Esophagus squamous epithelium (tissue), 5 donors: ENCODE results near the gene STRAP. TPM values are rescaled to one million over a fixed set of nuclear protein-coding genes. Genes with fewer than 3 reads are reported as not detected.

Experiments
- DNase-seq: peaks from one replicate; lab custom pipeline; 2025; lab: John Stamatoyannopoulos, UW
- H3K27ac ChIP-seq, 4 donors: fragments of 200-600 bp; sonication (generic); one replicate each; pipeline ENCODE4 v1.5.1; 2016 to 2019; ENCODE audit warnings: mild to moderate bottlenecking in 1 of 4
- H3K27me3 ChIP-seq, 4 donors: fragments of 200-600 bp; sonication (generic); 1 replicate in 3 of 4; 2 replicates in 1 of 4; pipeline versions ENCODE4 v1.5.1 to v1.6.0; 2017 to 2021; ENCODE audit warnings: antibody characterized with exemption in 1 of 4
- H3K36me3 ChIP-seq, 3 donors: fragments of 200-600 bp; sonication (generic); one replicate each; pipeline ENCODE4 v1.5.1; 2016 to 2019
- H3K4me1 ChIP-seq, 3 donors: fragments of 200-600 bp; sonication (generic); one replicate each; pipeline ENCODE4 v1.5.1; 2017 to 2019
- H3K4me3 ChIP-seq, 4 donors: fragments of 200-600 bp; sonication (generic); 1 replicate in 3 of 4; 2 replicates in 1 of 4; pipeline ENCODE4 v1.5.1; 2016 to 2019; ENCODE audit warnings: mild to moderate bottlenecking in 2 of 4, moderate library complexity in 1 of 4
- H3K9me3 ChIP-seq, 3 donors: fragments of 200-600 bp; sonication (generic); one replicate each; pipeline ENCODE4 v1.5.1; 2016 to 2019
- POLR2A ChIP-seq, 4 donors: fragments of 450-650 bp; IDR thresholded peaks; one replicate each; pipeline ENCODE4 v1.6.1; 2017; ENCODE audit warnings: antibody characterized with exemption in 4 of 4, mild to moderate bottlenecking in 4 of 4, moderate library complexity in 3 of 4
- WGBS, 2 donors: methylation state at CpG; one replicate each; pipeline ENCODE4 v1.1.5; 2018; 5-methylcytosine and 5-hydroxymethylcytosine counted together
- intact Hi-C: fragments of 100-400 bp; cut with DNase I; formaldehyde crosslinking; loops from one replicate; pipeline ENCODE4 v1.15.0; 2022
- total RNA-seq, 4 donors: library from RNA; depleted of rRNA; stranded (reverse); fragments of >200 nt; gene quantifications; one replicate each; pipeline ENCODE4 v1.1.0, GENCODE V29; 2016
- TF ChIP-seq, protein P1 (sequence below), 6 experiments: fragments of 450-650 bp in 4 of 6; fragments of 200-600 bp in 2 of 6; sonication (generic) in 2 of 6; IDR thresholded peaks; one replicate each; pipeline ENCODE4 v1.5.1; 2016 to 2019; ENCODE audit warnings: antibody characterized with exemption in 6 of 6, mild to moderate bottlenecking in 4 of 6, moderate library complexity in 4 of 6
- donor health status: DM: yes; HTN: yes; CAD: no.

The STRAP gene
- total RNA-seq, 4 donors from 2014 or later = 39.2 to 81.3 (median 70.0) TPM

DNA sequence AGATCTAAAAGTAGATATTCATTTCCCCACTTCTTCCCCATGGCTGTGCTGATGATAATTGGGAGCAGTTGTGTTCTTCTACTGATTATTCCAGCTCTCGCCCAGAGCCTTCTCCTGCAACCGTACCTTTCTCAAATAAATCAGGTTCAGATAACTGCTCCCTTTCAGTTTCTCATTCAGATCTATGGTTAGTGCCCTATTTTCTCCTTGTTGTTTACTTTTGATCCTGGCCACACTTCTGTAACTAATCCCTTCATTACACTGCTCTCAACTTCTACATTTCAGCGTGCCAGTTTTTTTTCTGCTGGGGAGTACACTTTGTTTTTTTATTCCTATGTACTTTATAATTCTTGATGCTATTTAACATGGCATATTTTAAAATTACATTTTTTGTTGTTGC is 2.8 kb upstream of the STRAP start:
- H3K27ac ChIP-seq = no peak overlapping the region
- no peak for DNase-seq
- WGBS, 2 donors = 88 to 91% methylated on average over 3 of the region's 3 CpGs
- intact Hi-C loops = no loop called here
- no peaks in the 10 kb centered on the region for H3K36me3 ChIP-seq
- TF ChIP-seq POLR2A (IDR thresholded peaks at IDR 0.05) = no peak
- no peak overlapping the region for H3K4me3 ChIP-seq
- no peaks in the 10 kb centered on the region for H3K27me3 ChIP-seq
- peaks cover 6 to 23% (median 10%) of the 10 kb centered on the region in 3 donors for H3K4me1 ChIP-seq
- no peaks in the 10 kb centered on the region for H3K9me3 ChIP-seq

DNA sequence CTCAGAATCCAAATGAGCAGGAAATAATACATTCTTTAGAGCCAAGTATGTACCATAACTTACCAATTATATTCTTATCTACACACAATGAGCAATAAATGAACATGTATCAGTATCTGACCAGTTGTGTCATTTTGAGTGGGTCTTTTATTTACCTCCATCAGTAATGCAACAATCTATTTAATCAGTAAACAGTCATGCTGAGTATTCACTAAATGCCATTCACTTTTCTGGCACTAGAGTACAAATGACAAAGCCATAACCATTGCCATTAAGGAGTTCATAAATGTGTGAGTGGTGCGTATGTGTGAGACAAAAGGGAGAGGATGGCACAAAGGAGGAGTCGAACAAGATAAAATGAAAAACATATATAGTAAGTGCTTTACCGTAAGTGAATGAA is 1.5 kb upstream of the STRAP start:
- Histone ChIP-seq H3K27ac (no peak overlapping the region), H3K4me1 (peaks cover 9 to 35% (median 14%) of the 10 kb centered on the region in 3 donors), H3K9me3 (no peaks in the 10 kb centered on the region), H3K27me3 (no peaks in the 10 kb centered on the region), H3K4me3 (no peak overlapping the region), H3K36me3 (no peaks in the 10 kb centered on the region)
- 94 to 96% methylated on average over 3 of the region's 3 CpGs for WGBS, 2 donors
- no peak for DNase-seq
- no peak for TF ChIP-seq POLR2A (IDR thresholded peaks at IDR 0.05)
- TF ChIP-seq, protein P1, sequence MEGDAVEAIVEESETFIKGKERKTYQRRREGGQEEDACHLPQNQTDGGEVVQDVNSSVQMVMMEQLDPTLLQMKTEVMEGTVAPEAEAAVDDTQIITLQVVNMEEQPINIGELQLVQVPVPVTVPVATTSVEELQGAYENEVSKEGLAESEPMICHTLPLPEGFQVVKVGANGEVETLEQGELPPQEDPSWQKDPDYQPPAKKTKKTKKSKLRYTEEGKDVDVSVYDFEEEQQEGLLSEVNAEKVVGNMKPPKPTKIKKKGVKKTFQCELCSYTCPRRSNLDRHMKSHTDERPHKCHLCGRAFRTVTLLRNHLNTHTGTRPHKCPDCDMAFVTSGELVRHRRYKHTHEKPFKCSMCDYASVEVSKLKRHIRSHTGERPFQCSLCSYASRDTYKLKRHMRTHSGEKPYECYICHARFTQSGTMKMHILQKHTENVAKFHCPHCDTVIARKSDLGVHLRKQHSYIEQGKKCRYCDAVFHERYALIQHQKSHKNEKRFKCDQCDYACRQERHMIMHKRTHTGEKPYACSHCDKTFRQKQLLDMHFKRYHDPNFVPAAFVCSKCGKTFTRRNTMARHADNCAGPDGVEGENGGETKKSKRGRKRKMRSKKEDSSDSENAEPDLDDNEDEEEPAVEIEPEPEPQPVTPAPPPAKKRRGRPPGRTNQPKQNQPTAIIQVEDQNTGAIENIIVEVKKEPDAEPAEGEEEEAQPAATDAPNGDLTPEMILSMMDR (IDR thresholded peaks at IDR 0.05) = no peak
- intact Hi-C loops = no loop called here

DNA sequence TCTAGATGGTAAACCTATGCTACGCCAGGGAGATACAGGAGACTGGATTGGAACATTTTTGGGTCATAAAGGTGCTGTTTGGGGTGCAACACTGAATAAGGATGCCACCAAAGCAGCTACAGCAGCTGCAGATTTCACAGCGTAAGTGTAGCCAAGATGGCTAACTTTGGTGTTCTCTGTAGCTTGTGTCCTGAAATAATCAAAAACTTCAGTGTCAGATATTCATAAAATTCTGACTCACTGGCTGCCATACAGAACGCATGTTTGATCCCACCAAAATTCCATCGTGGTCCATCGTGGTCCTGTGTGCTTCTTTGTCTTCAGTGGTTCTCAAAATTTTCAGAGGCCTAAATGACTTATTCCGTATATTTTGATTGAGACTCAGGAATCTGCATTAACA is 1.3 kb downstream of the STRAP start:
- no peak for DNase-seq
- peaks cover 9 to 63% (median 14%) of the 10 kb centered on the region in 3 donors for H3K4me1 ChIP-seq
- H3K4me3 ChIP-seq = peak overlapping the region; percentile 51 to 93 (median 80)
- no peaks in the 10 kb centered on the region for H3K9me3 ChIP-seq
- peak overlapping the region in 3 of 4 donors; percentile 92 to 99 (median 96) for H3K27ac ChIP-seq
- peaks cover 0 to 9% (median 0%) of the 10 kb centered on the region in 3 donors for H3K36me3 ChIP-seq
- intact Hi-C loops = no loop called here
- WGBS, 2 donors = 38 to 40% methylated on average over 6 of the region's 6 CpGs
- no peaks in the 10 kb centered on the region for H3K27me3 ChIP-seq
- TF ChIP-seq POLR2A (IDR thresholded peaks at IDR 0.05) = no peak
- TF ChIP-seq, protein P1 (IDR thresholded peaks at IDR 0.05) = no peak

DNA sequence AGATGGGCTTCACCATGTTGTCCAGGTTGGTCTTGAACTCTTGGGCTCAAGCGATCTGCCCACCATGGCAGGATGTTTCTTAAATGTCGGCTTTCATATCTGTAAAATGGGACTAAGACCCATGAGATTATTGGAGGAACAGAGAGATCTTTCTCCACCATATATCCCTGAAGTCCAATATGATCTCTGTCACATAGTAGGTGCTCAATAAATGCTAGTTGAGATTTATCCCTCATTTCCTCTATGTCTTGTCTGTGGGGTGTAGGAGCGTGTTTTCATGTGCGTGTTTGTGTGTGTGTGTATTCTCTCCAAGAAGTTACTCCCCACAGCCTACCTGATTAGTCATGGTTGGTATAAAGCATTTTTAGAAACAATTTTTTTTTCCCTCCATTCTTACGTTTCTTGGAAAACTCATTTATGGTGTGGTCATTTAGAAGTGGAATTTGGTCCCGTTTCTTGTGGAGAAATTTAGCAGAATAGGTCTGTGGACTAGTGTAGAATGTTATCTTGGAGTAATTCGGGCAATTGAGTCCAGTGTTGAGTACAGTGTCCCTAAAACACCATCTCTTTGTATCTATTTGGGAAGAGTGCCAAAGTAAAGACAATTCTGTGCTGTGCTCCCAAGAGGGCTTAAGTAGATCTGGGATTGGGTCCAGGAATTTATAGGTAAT is 4.3 kb downstream of the STRAP start:
- peaks cover 9 to 64% (median 14%) of the 10 kb centered on the region in 3 donors for H3K4me1 ChIP-seq
- no peak for DNase-seq
- no peak overlapping the region for H3K27ac ChIP-seq
- TF ChIP-seq POLR2A (IDR thresholded peaks at IDR 0.05) = no peak
- TF ChIP-seq, protein P1 (IDR thresholded peaks at IDR 0.05) = no peak
- H3K27me3 ChIP-seq = no peaks in the 10 kb centered on the region
- H3K36me3 ChIP-seq = peaks cover 0 to 29% (median 0%) of the 10 kb centered on the region in 3 donors
- no peak overlapping the region for H3K4me3 ChIP-seq
- intact Hi-C loops = no loop called here
- H3K9me3 ChIP-seq = no peaks in the 10 kb centered on the region
- 82 to 83% methylated on average over 5 to 7 of the region's 7 CpGs for WGBS, 2 donors

DNA sequence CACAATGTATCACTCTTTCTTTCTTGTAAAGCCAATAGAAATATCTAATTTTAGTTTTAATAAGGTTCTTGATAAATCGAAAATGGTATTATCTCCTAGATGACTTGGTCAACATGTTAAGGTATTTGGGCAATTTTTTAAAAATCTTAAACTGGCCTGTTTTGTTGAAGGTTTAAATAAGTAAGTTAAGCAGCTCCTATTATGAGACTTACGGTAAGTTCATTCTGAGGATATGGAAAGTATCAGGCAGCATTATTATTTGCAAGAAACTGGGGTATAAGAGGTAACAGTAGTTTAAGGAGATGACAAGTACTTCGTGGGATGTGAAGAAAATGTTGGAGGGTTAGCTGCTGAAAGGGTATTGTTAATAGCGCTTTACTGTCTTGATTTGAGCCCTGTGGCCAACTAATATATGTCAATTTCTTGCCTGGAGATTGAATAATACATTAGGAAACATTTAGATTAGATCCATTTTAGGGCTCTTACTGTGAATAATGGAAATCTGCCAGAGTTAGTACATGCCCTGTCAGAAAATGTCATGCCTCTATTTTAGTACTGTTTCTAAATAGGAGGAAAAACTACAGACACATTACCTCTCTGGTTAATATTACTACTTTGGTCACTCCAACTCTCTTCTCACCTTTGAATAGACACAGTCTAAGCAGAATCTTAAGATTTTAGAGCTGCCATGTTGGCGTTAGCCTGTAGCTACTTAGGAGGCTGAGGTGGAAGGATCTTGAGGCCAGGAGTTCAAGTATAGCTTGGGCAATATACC is 5.0 kb downstream of the STRAP start:
- WGBS, 2 donors = 82 to 83% methylated on average over 5 of the region's 5 CpGs
- peaks cover 9 to 62% (median 14%) of the 10 kb centered on the region in 3 donors for H3K4me1 ChIP-seq
- H3K36me3 ChIP-seq = peaks cover 0 to 36% (median 0%) of the 10 kb centered on the region in 3 donors
- no peaks in the 10 kb centered on the region for H3K9me3 ChIP-seq
- no peak overlapping the region for H3K4me3 ChIP-seq
- no peaks in the 10 kb centered on the region for H3K27me3 ChIP-seq
- no peak overlapping the region for H3K27ac ChIP-seq
- intact Hi-C loops = no loop called here
- DNase-seq = no peak
- TF ChIP-seq, protein P1 (IDR thresholded peaks at IDR 0.05) = no peak
- TF ChIP-seq POLR2A (IDR thresholded peaks at IDR 0.05) = no peak
